Lower lobe of right lung (tissue), 2 donors: Measurements from ENCODE around the gene DDO. TPM values are rescaled to one million over a fixed set of nuclear protein-coding genes. Genes with fewer than 3 reads are reported as not detected.

Experiments used
- ATAC-seq, 2 donors: fragments of 200-7000 bp; cut with Tn5 transposase; one replicate each; pipeline ENCODE4 v1.9.1; 2020 to 2022; ENCODE audit warnings: mild to moderate bottlenecking in 2 of 2, moderate library complexity in 2 of 2
- DNase-seq: peaks from one replicate; pipeline ENCODE4 v3.0.0-alpha.2; 2020
- H3K27ac ChIP-seq: fragments of 200-600 bp; one replicate; pipeline ENCODE4 v1.8.0; 2022
- H3K27me3 ChIP-seq: fragments of 200-600 bp; one replicate; pipeline ENCODE4 v1.8.0; 2022; ENCODE audit warnings: low read depth
- H3K36me3 ChIP-seq: fragments of 200-600 bp; one replicate; pipeline ENCODE4 v1.8.0; 2022; ENCODE audit warnings: mild to moderate bottlenecking
- H3K4me1 ChIP-seq: fragments of 200-600 bp; one replicate; pipeline ENCODE4 v1.8.0; 2022
- H3K4me3 ChIP-seq: fragments of 200-600 bp; one replicate; pipeline ENCODE4 v1.8.0; 2022; ENCODE audit warnings: mild to moderate bottlenecking
- H3K9me3 ChIP-seq: fragments of 200-600 bp; one replicate; pipeline ENCODE4 v1.8.0; 2022
- CTCF ChIP-seq: fragments of 200-600 bp; IDR thresholded peaks from one replicate; pipeline ENCODE4 v1.8.0; 2022; ENCODE audit warnings: antibody characterized with exemption, mild to moderate bottlenecking
- intact Hi-C: fragments of 100-400 bp; cut with DNase I; formaldehyde crosslinking; loops from one replicate; pipeline ENCODE4 v1.11.0; 2022
- total RNA-seq: library from RNA; stranded (reverse); fragmentation: NEBNext Ultra II Directional; extraction: Animal tissue kit (Norgen Biotek cat#: 25700); gene quantifications from one replicate; pipeline ENCODE4 v1.2.1, GENCODE V29; 2021
- donor health status: DM: no; HTN: yes; CAD: no; lungs with severe emphysema.

The DDO gene
- total RNA-seq, 1 donor from 2014 or later = 10.8 TPM

GRCh38 chr6:110421749-110422443 lies 6.5 kb upstream of the DDO start:
- Histone ChIP-seq H3K4me1 (no peaks in the 10 kb centered on the region), H3K36me3 (no peaks in the 10 kb centered on the region), H3K9me3 (no peaks in the 10 kb centered on the region), H3K4me3 (no peak overlapping the region), H3K27me3 (no peaks in the 10 kb centered on the region), H3K27ac (no peak overlapping the region)
- intact Hi-C loops = no loop called here
- no peak for DNase-seq
- no peak for ATAC-seq
- TF ChIP-seq CTCF = no peak

- H3K27me3 ChIP-seq = no peaks in the 10 kb centered on the region
- no peaks in the 10 kb centered on the region for H3K9me3 ChIP-seq
- intact Hi-C loops = no loop called here
- H3K36me3 ChIP-seq = no peaks in the 10 kb centered on the region
- no peak overlapping the region for H3K4me3 ChIP-seq
- peaks cover 19% of the 10 kb centered on the region for H3K4me1 ChIP-seq
- no peak overlapping the region for H3K27ac ChIP-seq
- TF ChIP-seq CTCF = no peak
- ATAC-seq (no peak), DNase-seq (no peak)
These were observed 3.8 kb upstream of the DDO start for GRCh38 chr6:110419028-110419739.

- no peak for TF ChIP-seq CTCF
These were observed 3.2 kb upstream of the DDO start for GRCh38 chr6:110418594-110418993.

GRCh38 chr6:110414669-110415068 lies 706 bp downstream of the DDO start:
- H3K27me3 ChIP-seq = no peaks in the 10 kb centered on the region
- peak overlapping the region; percentile 52 for H3K4me3 ChIP-seq
- ATAC-seq (peak; percentile 64 to 73), DNase-seq (peak; percentile 66)
- peaks cover 19% of the 10 kb centered on the region for H3K4me1 ChIP-seq
- intact Hi-C loops = no loop called here
- H3K27ac ChIP-seq = peak overlapping the region; percentile 79
- no peak for TF ChIP-seq CTCF
- H3K9me3 ChIP-seq = no peaks in the 10 kb centered on the region
- H3K36me3 ChIP-seq = no peaks in the 10 kb centered on the region

More at GRCh38 chr6:110418594-110418993, 3.2 kb upstream of the DDO start:
- intact Hi-C loops = no loop called here
- Histone ChIP-seq H3K4me1 (peaks cover 19% of the 10 kb centered on the region), H3K9me3 (no peaks in the 10 kb centered on the region), H3K36me3 (no peaks in the 10 kb centered on the region), H3K27ac (no peak overlapping the region), H3K4me3 (no peak overlapping the region), H3K27me3 (no peaks in the 10 kb centered on the region)
- DNase-seq (no peak), ATAC-seq (no peak)

- no peaks in the 10 kb centered on the region for H3K27me3 ChIP-seq
- no peak for TF ChIP-seq CTCF
- no peak for ATAC-seq
- no peak for DNase-seq
- H3K27ac ChIP-seq = no peak overlapping the region
- no peaks in the 10 kb centered on the region for H3K36me3 ChIP-seq
- intact Hi-C loops = no loop called here
- no peaks in the 10 kb centered on the region for H3K9me3 ChIP-seq
- peaks cover 19% of the 10 kb centered on the region for H3K4me1 ChIP-seq
- H3K4me3 ChIP-seq = no peak overlapping the region
These were observed 3.0 kb downstream of the DDO start for GRCh38 chr6:110412360-110412759.
